ENCODE measurements around the gene GPR132. TPM values are rescaled to one million over a fixed set of nuclear protein-coding genes. Genes with fewer than 3 reads are reported as not detected.

The GPR132 gene
- total and polyA plus RNA-seq, 2 of the 8 experiments (the other 6 are each of a cell fraction or from before 2014, with no cell fraction given) = 0.11 TPM; not detected in 1

DNA sequence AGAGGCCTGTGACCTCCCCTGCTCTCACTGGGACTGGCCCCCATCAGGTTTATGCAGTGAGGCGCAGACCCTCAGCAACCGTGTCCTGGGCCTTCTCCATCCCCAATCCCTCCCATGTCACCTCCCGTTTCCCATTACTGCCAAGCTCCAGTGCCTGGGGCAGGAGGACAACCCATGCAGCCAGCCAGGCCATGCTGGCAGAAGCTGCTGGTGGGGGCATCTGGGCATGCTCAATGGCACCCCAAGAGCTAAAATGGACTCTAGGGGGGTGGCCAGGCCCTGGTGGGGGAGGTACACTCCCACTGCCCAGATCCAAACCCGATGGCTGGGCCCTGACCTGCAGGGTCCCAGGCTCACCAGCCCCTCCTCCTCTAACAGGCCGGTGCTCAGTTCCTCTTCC lies 20.5 kb upstream of the GPR132 start:
- H3K4ac ChIP-seq (replicated peaks; ENCODE audit: insufficient read length, low read depth, low read length) = no peak overlapping the region
- POLR2A ChIA-PET (ENCODE audit: partially characterized antibody) = no interaction called here
- no peak overlapping the region for H3K23ac ChIP-seq (ENCODE audit: insufficient read length)
- no peak overlapping the region for H2BK5ac ChIP-seq (ENCODE audit: low read depth, low read length)
- peaks cover 3 to 4% of the 10 kb centered on the region in 2 experiments for H4K20me1 ChIP-seq (replicated peaks in 1 of 2; ENCODE audit: control insufficient read depth in 1 of 2, insufficient read depth in 2 of 2, low read length in 2 of 2)
- H4K5ac ChIP-seq (ENCODE audit: insufficient read length, low read depth, low read length) = no peak overlapping the region
- H3K9me3 ChIP-seq (ENCODE audit: insufficient read depth in 2 of 2, low read depth in 1 of 2, low read length in 1 of 2) = no peaks in the 10 kb centered on the region
- FAIRE-seq (no peak), DNase-seq (ENCODE audit: low read depth in 1 of 2, low spot score in 2 of 2) (no peak)
- H4K91ac ChIP-seq (replicated peaks; ENCODE audit: insufficient read length, low read length) = no peak overlapping the region
- no peak overlapping the region for H2AK5ac ChIP-seq (ENCODE audit: low read depth, low read length)
- H3K36me3 ChIP-seq (ENCODE audit: control insufficient read depth in 2 of 4, insufficient read depth in 4 of 4, low read length in 3 of 4) = no peaks in the 10 kb centered on the region
- no peak overlapping the region for H3K56ac ChIP-seq (replicated peaks; ENCODE audit: insufficient read length, low read depth, low read length)
- H3K14ac ChIP-seq (ENCODE audit: insufficient read length) = no peak overlapping the region
- H3K27ac ChIP-seq (ENCODE audit: low read depth, low read length) = no peak overlapping the region
- peaks cover 12 to 44% (median 34%) of the 10 kb centered on the region in 4 experiments for H3K27me3 ChIP-seq (replicated peaks in 1 of 4; ENCODE audit: control insufficient read depth in 3 of 4, extremely low read depth in 1 of 4, insufficient read depth in 3 of 4, low read length in 3 of 4)
- CTCF ChIA-PET (ENCODE audit: partially characterized antibody) = interaction anchor here (0.7 to 4.6 kb wide), 11 partner anchors 9 to 114 kb away, joined by 3 to 25 read pairs (median 5); partner anchors contain the start of gene JAG2
- H3K79me1 ChIP-seq (ENCODE audit: low read depth, low read length) = no peaks in the 10 kb centered on the region
- no peak overlapping the region for H3K9ac ChIP-seq (replicated peaks in 1 of 4; ENCODE audit: extremely low read depth in 1 of 4, low read depth in 3 of 4, low read length in 3 of 4)
- H3K4me1 ChIP-seq (replicated peaks in 1 of 4; ENCODE audit: control insufficient read depth in 3 of 4, insufficient read depth in 4 of 4, low read length in 3 of 4) = peaks cover 0 to 10% (median 5%) of the 10 kb centered on the region in 4 experiments; a peak in 3 of 7 replicates
- H2BK15ac ChIP-seq (ENCODE audit: low read length) = no peak overlapping the region
- H2AFZ ChIP-seq (ENCODE audit: low read length) = no peak overlapping the region
- no peak overlapping the region for H2BK120ac ChIP-seq (replicated peaks; ENCODE audit: low read depth, low read length)
- H3K79me2 ChIP-seq (ENCODE audit: control insufficient read depth in 1 of 2, insufficient read depth in 2 of 2, low read length in 2 of 2) = no peaks in the 10 kb centered on the region
- no peak overlapping the region for H2BK12ac ChIP-seq (ENCODE audit: low read depth, low read length)
- H2BK20ac ChIP-seq (ENCODE audit: low read length) = no peak overlapping the region
- no peak overlapping the region for H4K8ac ChIP-seq (ENCODE audit: extremely low read depth, insufficient read depth, low read length)
- no peak overlapping the region for H3K4me3 ChIP-seq (ENCODE audit: extremely low read depth in 1 of 4, insufficient read depth in 2 of 4, low read depth in 3 of 4, low read length in 4 of 4)
- no peak overlapping the region; a peak in 1 of 4 replicates for H3K4me2 ChIP-seq (ENCODE audit: insufficient read depth in 1 of 2, low read depth in 2 of 2, low read length in 2 of 2)
- WGBS, 2 experiments (ENCODE audit: extremely low coverage in 1 of 2, insufficient coverage in 1 of 2, insufficient read length in 1 of 2, insufficient replicate concordance in 2 of 2, low coverage in 1 of 2, low lambda C conversion rate in 2 of 2, missing lambda C conversion rate in 1 of 2) = 91% methylated on average over 5 of the region's 5 CpGs; no CpG with 5 or more reads in 1 of the 2 experiments
- peaks cover 26% of the 10 kb centered on the region; the same call in 1 of the 2 replicates for H3K23me2 ChIP-seq (ENCODE audit: low read depth, low read length)
- H3K18ac ChIP-seq (ENCODE audit: extremely low read depth, low read length) = no peak overlapping the region
- no peak for TF ChIP-seq CHD1 (IDR thresholded peaks at IDR 0.05; ENCODE audit: low read depth, low read length)
- no peak for TF ChIP-seq KDM4A (IDR thresholded peaks at IDR 0.05; ENCODE audit: low read depth, low read length, severe bottlenecking)
- no peak for TF ChIP-seq POU5F1 (IDR thresholded peaks at IDR 0.05; ENCODE audit: low read depth, low read length)
- no peak for TF ChIP-seq RNF2 (IDR thresholded peaks at IDR 0.05; ENCODE audit: borderline replicate concordance, low read depth, low read length, missing control alignments, poor library complexity, severe bottlenecking)
- TF ChIP-seq KDM1A (IDR thresholded peaks at IDR 0.05; ENCODE audit: borderline replicate concordance, low read length) = no peak
- TF ChIP-seq GTF2F1 (IDR thresholded peaks at IDR 0.05; ENCODE audit: borderline replicate concordance, low read depth, low read length) = no peak
- no peak for TF ChIP-seq CTCF (IDR thresholded peaks at IDR 0.05; ENCODE audit: control extremely low read depth in 1 of 3, insufficient read depth in 1 of 3, low read depth in 1 of 3, low read length in 3 of 3)
- TF ChIP-seq RAD21 (IDR thresholded peaks at IDR 0.05 in 1 of 2, conservative IDR thresholded peaks at IDR 0.05 in 1 of 2; ENCODE audit: low read depth in 2 of 2, low read length in 2 of 2) = no peak
- no peak for TF ChIP-seq CHD2 (IDR thresholded peaks at IDR 0.05; ENCODE audit: low read length)
- TF ChIP-seq HDAC2 (IDR thresholded peaks at IDR 0.05; ENCODE audit: borderline replicate concordance in 1 of 2, low read depth in 2 of 2, low read length in 2 of 2) = no peak

Measured in H1 (cell line).